Immature natural killer cell (primary cell): Measurements from ENCODE around the gene IFIH1. TPM values are rescaled to one million over a fixed set of nuclear protein-coding genes. Genes with fewer than 3 reads are reported as not detected.

ENCODE experiments used
- DNase-seq, 3 donors: peaks; one replicate each; pipeline ENCODE4 v3.0.0; 2022; ENCODE audit warnings: mixed read lengths in 1 of 3
- H3K27ac Mint-ChIP-seq, 6 donors: one replicate each; pipeline ENCODE4 v1.8.0; 2020; ENCODE audit warnings: mixed read lengths in 6 of 6, mild to moderate bottlenecking in 5 of 6, inconsistent platforms in 4 of 6, moderate library complexity in 3 of 6
- H3K27me3 Mint-ChIP-seq, 3 donors: one replicate each; pipeline ENCODE4 v1.8.0; 2020 to 2021; ENCODE audit warnings: low read depth in 3 of 3, mild to moderate bottlenecking in 3 of 3, mixed read lengths in 3 of 3, moderate library complexity in 3 of 3, inconsistent platforms in 1 of 3
- H3K36me3 Mint-ChIP-seq, 3 donors: one replicate each; pipeline ENCODE4 v1.8.0; 2020; ENCODE audit warnings: mixed read lengths in 3 of 3, inconsistent platforms in 2 of 3, mild to moderate bottlenecking in 2 of 3
- H3K4me1 Mint-ChIP-seq, 2 donors: one replicate each; pipeline ENCODE4 v1.8.0; 2020; ENCODE audit warnings: inconsistent platforms in 2 of 2, mild to moderate bottlenecking in 2 of 2, mixed read lengths in 2 of 2, moderate library complexity in 1 of 2
- H3K4me3 Mint-ChIP-seq, 5 donors: one replicate each; pipeline ENCODE4 v1.8.0; 2020; ENCODE audit warnings: mild to moderate bottlenecking in 5 of 5, mixed read lengths in 5 of 5, inconsistent platforms in 3 of 5, moderate library complexity in 3 of 5
- H3K9me3 Mint-ChIP-seq, 6 donors: one replicate each; pipeline ENCODE4 v1.8.0; 2020; ENCODE audit warnings: mild to moderate bottlenecking in 6 of 6, mixed read lengths in 6 of 6, inconsistent platforms in 4 of 6, moderate library complexity in 3 of 6
- polyA plus RNA-seq, 3 donors: library from polyadenylated mRNA; unstranded; fragments of 300-500 nt; fragmentation: Illumina TruSeq; gene quantifications; one replicate each; pipeline ENCODE4 v1.2.3, GENCODE V29; 2021

Gene IFIH1
- polyA plus RNA-seq, 3 donors from 2014 or later = 7.2 to 16.8 (median 9.8) TPM

DNA sequence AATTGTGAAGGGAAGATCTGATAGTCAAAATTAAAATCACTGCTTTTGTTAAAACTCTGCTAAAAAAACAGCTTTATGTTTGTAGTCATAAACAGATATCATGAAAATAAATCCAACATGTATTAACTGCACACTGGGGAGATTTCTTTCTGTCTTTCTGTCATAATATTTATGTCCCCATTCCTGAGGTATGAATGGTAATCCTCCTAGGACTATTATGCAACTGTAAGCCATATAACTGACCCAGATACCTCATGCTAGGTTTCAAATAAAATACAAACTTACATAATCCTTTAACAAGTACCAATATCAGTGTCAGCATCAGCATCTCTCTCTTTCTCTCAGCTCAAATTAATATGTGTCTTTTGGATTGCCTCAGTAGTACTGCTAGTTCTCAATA lies 18.2 kb downstream of the IFIH1 start:
- H3K27me3 Mint-ChIP-seq = no peaks in the 10 kb centered on the region
- no peaks in the 10 kb centered on the region for H3K9me3 Mint-ChIP-seq
- no peak overlapping the region for H3K4me3 Mint-ChIP-seq
- H3K36me3 Mint-ChIP-seq = peaks cover 0 to 7% (median 4%) of the 10 kb centered on the region in 3 donors
- no peak overlapping the region for H3K27ac Mint-ChIP-seq
- peaks cover 0 to 2% of the 10 kb centered on the region in 2 donors for H3K4me1 Mint-ChIP-seq
- DNase-seq = no peak

DNA sequence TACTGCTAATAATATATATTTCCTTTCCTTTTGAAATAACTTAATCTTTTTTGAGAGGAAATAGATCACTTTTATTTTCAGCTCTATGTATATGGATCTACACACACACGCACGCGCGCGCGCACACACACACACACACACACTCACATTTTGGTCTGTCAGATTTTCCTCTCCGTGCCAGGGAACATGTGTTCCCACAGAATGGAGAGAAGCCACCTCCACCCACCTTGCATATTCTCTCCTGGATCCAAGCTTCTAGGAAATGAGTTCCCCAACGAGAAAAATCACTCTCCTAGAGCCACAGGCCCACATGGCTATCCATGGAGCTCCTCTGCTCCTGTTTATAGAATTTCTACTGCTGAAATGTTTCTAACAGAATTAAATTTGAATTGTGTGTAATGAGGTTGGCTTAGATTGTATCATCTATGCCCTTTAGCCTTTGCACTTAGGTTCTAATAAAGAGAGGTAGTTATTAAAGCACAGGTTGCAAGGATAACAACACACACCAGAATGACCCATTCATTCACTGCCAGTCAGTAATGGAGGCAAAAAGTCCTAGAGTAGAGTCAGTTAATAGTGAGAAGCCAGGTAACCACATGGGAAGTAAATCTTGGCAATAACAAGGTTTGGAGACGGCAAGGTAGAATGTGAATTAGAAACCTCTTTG lies 19.7 kb downstream of the IFIH1 start:
- Mint-ChIP-seq H3K4me1 (peaks cover 0 to 2% of the 10 kb centered on the region in 2 donors), H3K4me3 (no peak overlapping the region), H3K9me3 (no peaks in the 10 kb centered on the region), H3K27me3 (no peaks in the 10 kb centered on the region), H3K36me3 (peaks cover 0 to 4% (median 3%) of the 10 kb centered on the region in 3 donors), H3K27ac (no peak overlapping the region)
- DNase-seq = no peak

DNA sequence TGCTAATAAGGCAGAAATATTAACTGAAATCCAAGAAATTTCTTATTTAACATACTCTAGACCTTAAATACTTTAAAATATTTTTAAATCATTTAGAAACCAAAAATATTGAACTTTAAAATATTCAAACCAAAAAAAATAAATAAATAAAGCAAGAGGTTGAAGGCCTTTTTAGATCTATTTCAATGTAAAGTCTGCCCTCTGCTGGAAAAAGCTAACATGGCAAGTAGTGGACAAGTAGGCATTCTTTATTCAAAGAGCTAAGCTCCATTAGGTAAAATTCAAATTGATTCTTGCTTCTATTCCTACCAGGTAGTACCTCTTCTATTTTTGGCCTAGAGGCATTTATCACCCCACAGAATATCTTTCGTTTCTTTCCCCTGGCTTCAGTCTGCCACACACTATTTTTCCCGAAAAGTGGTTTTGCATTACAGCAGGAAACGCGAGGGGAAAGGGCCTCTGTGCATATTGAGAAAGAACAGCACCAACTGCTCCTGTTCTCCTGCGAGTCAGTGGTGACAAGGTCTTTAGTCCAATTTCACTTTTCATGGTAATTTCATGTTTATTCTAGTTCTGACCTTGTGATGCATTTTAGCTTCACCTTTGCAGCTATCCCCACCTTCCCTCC lies 20.4 kb downstream of the IFIH1 start:
- no peaks in the 10 kb centered on the region for H3K9me3 Mint-ChIP-seq
- peak; percentile 53 to 62 (median 60) for DNase-seq
- H3K27ac Mint-ChIP-seq = no peak overlapping the region

DNA sequence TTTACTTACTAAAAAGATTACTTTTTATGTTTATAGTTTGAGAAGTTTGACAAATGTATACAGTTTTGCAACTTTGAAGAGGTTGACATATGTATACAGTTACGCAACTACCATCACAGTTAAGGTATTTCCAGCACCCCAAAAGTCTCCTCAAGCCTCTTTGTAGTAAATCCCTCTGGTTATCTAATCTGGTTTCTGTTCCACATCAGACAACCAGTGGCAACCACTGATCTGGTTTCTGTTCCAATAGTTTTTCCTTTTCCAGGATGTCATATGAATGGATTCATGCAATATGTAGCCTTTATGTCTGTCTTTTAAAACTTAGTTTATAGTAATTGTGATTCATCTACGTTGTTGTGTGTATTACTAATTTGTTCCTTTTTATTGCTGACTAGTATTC lies 23.5 kb downstream of the IFIH1 start:
- no peak for DNase-seq
- Mint-ChIP-seq H3K9me3 (no peaks in the 10 kb centered on the region), H3K27me3 (no peaks in the 10 kb centered on the region), H3K4me1 (peaks cover 0 to 2% of the 10 kb centered on the region in 2 donors), H3K4me3 (no peak overlapping the region), H3K36me3 (peaks cover 4 to 8% (median 4%) of the 10 kb centered on the region in 3 donors), H3K27ac (no peak overlapping the region)

More for the DNA sequence above, 20.4 kb downstream of the IFIH1 start:
- Mint-ChIP-seq H3K27me3 (no peaks in the 10 kb centered on the region), H3K4me1 (peaks cover 0 to 2% of the 10 kb centered on the region in 2 donors), H3K4me3 (no peak overlapping the region), H3K36me3 (no peaks in the 10 kb centered on the region)

DNA sequence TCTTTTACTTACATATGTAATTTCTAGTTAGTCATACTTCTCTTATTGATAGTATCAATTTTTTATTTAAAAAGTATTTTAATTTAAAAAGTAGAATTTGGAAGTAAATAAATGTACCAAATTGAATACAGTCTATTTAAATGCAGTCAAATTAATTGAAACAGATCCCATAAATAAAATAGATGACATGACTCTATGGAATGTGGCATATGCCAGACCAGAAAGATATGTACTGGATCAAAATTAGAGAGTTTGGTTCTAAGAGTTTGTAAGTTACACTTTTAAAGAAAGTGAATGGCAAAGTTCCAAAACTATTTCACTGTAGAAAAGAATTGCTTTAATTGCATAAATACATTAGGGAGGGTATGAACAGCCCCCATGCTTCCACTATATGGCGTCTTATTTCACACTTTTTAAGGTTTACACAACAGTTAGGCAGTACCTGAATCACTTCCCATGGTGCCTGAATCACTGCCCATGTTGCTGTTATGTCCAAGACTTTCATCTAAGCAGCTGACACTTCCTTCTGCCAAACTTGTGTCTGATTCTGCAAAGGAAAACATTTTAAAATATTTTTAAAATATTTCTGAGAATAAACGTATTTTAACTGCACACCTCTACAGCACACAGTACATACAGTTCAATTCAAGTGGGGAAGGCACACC lies 25.2 kb downstream of the IFIH1 start:
- peaks cover 0 to 2% of the 10 kb centered on the region in 2 donors for H3K4me1 Mint-ChIP-seq
- no peak for DNase-seq
- peaks cover 7 to 15% (median 7%) of the 10 kb centered on the region in 3 donors for H3K36me3 Mint-ChIP-seq
- no peak overlapping the region for H3K27ac Mint-ChIP-seq
- no peak overlapping the region for H3K4me3 Mint-ChIP-seq
- H3K27me3 Mint-ChIP-seq = no peaks in the 10 kb centered on the region
- H3K9me3 Mint-ChIP-seq = no peaks in the 10 kb centered on the region

DNA sequence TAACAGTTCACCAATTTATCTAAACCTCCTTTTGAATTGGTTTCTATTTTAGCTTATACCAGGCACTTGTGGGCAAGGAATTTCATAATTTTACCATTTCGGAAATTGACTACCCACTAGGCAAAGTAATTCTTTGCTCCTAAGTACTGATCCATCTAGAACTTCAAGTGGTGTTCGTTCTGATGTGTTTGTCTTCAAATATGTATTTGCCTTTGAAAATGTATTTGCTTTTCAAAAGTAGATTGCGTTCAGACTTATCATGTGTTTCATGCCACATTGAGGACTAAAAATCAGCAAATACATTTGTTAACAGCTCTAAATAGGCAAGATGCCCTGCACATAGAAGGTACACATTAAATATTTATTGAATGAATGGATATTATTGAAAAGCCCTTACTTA lies 26.7 kb downstream of the IFIH1 start:
- H3K36me3 Mint-ChIP-seq = peaks cover 9 to 24% (median 16%) of the 10 kb centered on the region in 3 donors
- H3K27ac Mint-ChIP-seq = no peak overlapping the region
- no peaks in the 10 kb centered on the region for H3K9me3 Mint-ChIP-seq

DNA sequence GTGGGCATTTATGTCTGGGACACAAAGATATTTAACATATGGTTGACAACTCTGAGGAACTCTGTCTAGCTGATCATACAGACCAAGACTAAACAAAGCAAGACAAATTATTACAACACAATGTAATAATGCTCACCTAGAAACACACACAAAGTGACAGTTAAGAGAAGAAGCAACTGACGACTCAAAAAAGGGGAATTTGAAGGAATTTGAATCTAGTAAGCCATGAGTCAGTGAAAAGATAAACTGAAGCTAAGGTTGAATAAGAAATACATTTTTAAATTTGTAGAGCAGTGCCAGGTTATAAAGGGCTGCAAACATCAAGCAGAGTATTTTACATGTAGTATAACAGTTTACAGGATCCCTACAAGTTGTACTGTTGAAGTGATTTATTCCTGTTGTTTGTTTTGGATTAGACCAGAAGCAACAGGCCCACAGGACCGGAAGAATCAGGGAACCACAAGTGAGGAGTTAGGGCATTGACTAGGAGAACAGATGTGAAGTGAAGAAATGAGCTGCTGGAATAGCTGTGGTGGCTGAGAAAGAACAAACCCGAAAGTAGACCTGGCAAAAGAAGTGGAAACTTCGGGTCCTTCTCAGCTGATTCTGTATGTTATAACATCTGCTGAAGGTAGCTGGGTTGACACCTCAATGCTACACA lies 35.6 kb downstream of the IFIH1 start:
- Mint-ChIP-seq H3K27me3 (no peaks in the 10 kb centered on the region), H3K27ac (no peak overlapping the region), H3K9me3 (no peaks in the 10 kb centered on the region), H3K36me3 (peaks cover 42 to 73% (median 47%) of the 10 kb centered on the region in 3 donors), H3K4me3 (no peak overlapping the region), H3K4me1 (no peaks in the 10 kb centered on the region)
- DNase-seq = no peak

More for the DNA sequence above, 26.7 kb downstream of the IFIH1 start:
- Mint-ChIP-seq H3K4me3 (no peak overlapping the region), H3K4me1 (no peaks in the 10 kb centered on the region), H3K27me3 (no peaks in the 10 kb centered on the region)
- no peak for DNase-seq

DNA sequence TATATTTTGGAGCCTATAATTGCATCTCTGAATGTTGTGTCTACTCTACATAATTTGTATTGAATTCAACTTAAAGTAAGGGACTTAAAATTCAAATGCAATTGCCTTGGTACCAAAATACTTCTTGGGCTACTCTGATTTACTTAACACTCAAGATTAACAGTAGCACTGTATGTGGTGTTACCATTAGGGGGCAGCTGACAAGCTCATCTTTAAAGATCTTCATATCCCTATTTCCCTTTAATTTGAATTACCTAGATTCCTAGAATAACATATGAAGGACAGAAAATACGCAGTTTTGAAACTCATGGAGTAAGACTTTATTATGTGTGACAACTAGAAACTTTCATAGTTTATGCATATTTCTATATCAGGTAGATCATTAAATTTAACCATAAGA lies 37.8 kb downstream of the IFIH1 start:
- no peaks in the 10 kb centered on the region for H3K9me3 Mint-ChIP-seq
- H3K36me3 Mint-ChIP-seq = peaks cover 48 to 74% (median 54%) of the 10 kb centered on the region in 3 donors
- no peak overlapping the region for H3K27ac Mint-ChIP-seq

DNA sequence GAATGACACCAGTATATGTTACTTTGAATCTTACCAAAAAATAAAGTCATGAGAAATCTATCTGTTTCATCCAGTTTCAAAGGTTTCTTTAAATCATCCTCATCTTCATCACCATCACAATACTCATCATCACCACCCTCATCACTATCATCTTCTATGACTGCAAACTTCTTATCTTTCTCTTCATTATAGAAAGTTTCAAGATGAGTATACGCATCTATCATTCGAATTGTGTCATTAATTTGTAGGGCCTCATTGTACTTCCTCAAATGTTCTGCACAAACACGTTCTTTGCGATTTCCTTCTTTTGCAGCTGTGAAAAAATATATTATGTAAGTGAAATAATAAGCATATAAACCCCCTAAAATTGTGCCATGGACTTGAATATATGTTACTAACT lies 41.1 kb downstream of the IFIH1 start:
- peaks cover 53 to 74% (median 70%) of the 10 kb centered on the region in 3 donors for H3K36me3 Mint-ChIP-seq

More for the DNA sequence above, 37.8 kb downstream of the IFIH1 start:
- DNase-seq = no peak
- H3K4me1 Mint-ChIP-seq = no peaks in the 10 kb centered on the region
- no peaks in the 10 kb centered on the region for H3K27me3 Mint-ChIP-seq
- no peak overlapping the region for H3K4me3 Mint-ChIP-seq

DNA sequence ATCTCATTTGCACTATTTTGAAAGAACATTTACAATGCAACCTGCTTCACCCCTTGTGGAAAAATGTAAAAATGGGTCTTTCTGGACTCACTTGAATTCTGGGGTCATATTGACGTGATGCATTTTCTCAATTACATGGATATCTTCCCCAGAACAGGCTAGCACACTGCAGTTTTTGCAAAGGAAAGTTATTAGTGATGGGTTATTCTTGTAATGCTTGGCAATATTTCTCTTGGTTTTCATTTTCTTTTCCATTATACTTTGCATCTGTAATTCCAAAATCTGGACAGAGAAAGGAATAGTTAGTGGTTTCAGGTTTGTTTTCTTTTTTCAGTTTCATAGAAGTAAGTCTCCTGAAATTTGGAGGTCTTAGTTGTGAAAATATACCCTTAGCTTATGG lies 50.5 kb downstream of the IFIH1 start:
- no peak for DNase-seq
- no peak overlapping the region for H3K4me3 Mint-ChIP-seq
- no peaks in the 10 kb centered on the region for H3K9me3 Mint-ChIP-seq
- H3K27me3 Mint-ChIP-seq = no peaks in the 10 kb centered on the region
- H3K36me3 Mint-ChIP-seq = peaks cover 43 to 69% (median 63%) of the 10 kb centered on the region in 3 donors
- H3K4me1 Mint-ChIP-seq = no peaks in the 10 kb centered on the region
- no peak overlapping the region for H3K27ac Mint-ChIP-seq

More for the DNA sequence above, 41.1 kb downstream of the IFIH1 start:
- H3K4me3 Mint-ChIP-seq = no peak overlapping the region
- no peaks in the 10 kb centered on the region for H3K27me3 Mint-ChIP-seq
- no peaks in the 10 kb centered on the region for H3K4me1 Mint-ChIP-seq
- no peak for DNase-seq
- H3K27ac Mint-ChIP-seq = no peak overlapping the region
- no peaks in the 10 kb centered on the region for H3K9me3 Mint-ChIP-seq

DNA sequence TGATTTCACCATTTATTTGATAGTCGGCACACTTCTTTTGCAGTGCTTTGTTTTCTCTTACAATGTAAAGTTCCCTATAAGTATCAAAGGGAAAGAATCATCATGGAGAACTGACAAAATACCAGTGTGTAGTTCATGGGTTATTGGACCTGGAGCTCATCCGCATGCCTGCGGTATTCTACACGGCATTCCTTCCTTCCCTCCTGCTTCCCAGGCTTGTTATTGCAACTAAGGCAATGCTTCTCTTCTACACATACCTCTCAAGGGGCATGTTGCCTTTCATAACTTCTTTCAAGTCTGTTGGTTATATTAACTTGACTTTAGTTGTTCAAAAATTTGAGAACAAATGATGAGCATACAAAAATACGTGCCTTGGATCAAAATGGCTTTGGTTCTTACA lies 51.0 kb downstream of the IFIH1 start:
- no peak overlapping the region for H3K4me3 Mint-ChIP-seq
- H3K4me1 Mint-ChIP-seq = no peaks in the 10 kb centered on the region
- DNase-seq = no peak
- H3K27me3 Mint-ChIP-seq = no peaks in the 10 kb centered on the region
- H3K9me3 Mint-ChIP-seq = no peaks in the 10 kb centered on the region
- H3K27ac Mint-ChIP-seq = no peak overlapping the region
- peaks cover 41 to 64% (median 61%) of the 10 kb centered on the region in 3 donors for H3K36me3 Mint-ChIP-seq

DNA sequence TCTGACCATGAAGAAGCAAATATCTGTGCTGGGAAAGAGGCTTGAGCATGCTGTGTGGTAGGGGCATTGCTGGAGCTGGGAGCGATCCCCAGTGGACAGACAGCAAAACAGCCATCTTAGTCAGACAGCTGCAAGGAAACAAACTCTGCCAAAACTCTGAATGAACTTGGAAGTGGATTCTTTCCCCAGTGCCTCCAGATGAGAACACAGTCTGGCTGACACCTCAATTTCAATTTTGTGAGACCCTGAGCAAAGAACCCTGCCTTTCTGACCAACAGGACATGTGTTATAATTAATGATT lies 52.1 kb downstream of the IFIH1 start:
- Mint-ChIP-seq H3K4me1 (peaks cover 6 to 8% of the 10 kb centered on the region in 2 donors), H3K36me3 (peaks cover 31 to 53% (median 50%) of the 10 kb centered on the region in 3 donors), H3K27ac (no peak overlapping the region), H3K9me3 (no peaks in the 10 kb centered on the region), H3K4me3 (no peak overlapping the region), H3K27me3 (no peaks in the 10 kb centered on the region)
- DNase-seq = no peak

DNA sequence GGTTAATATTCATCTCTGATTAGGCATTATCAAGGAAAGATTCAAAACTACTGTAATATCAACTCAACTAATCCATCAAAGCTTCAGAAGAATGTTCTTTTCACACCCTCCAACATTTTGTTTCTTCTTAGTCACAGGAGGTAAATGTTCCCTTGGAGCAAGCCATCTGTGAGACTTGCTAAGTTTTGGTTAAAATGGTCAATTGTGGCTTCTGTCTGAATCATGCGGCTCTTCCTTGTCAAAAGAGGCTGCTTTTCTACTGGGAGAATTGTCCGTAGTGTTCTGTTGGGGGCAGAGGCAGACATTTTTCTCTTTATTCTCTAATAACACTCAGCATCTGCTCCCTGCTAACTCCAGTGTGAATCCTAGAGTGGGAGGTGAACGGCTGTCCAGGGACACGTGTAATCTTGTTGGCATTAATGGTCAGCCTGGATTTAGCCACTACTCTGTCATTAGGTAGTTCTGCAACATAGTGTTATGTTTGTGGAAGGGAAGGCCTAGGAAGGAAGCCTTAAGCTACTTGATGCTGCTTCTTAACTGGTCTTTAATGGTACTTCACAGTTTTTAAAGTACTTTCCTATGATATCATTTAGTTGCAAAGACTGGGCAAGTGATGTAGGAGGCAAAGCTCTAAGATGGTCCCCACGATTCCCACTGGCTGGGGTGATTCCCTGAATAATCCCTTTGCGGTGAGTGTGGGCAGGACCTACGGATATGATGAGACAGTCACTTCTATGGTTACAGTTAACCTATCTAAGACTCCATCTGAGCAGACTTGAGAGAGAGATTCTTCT lies 52.6 kb downstream of the IFIH1 start:
- Mint-ChIP-seq H3K36me3 (peaks cover 27 to 48% (median 44%) of the 10 kb centered on the region in 3 donors), H3K27me3 (no peaks in the 10 kb centered on the region), H3K9me3 (no peaks in the 10 kb centered on the region), H3K27ac (no peak overlapping the region), H3K4me3 (no peak overlapping the region), H3K4me1 (peaks cover 12 to 14% of the 10 kb centered on the region in 2 donors)
- DNase-seq = no peak
